ENCODE measurements around the gene TEX261. TPM values are rescaled to one million over a fixed set of nuclear protein-coding genes. Genes with fewer than 3 reads are reported as not detected.
"Not testable (repeated sequence)": the region's sequence is repeated elsewhere in the genome, so short reads cannot be mapped to it uniquely, and the experiment has no call there.

Gene TEX261
- total RNA-seq, 1 donor from 2014 or later: 36.7 TPM

GRCh38 chr2:70999931-71000330, 5.3 kb upstream of the TEX261 start:
- ATAC-seq: not testable (repeated sequence)

GRCh38 chr2:70999362-70999761, 4.7 kb upstream of the TEX261 start:
- no peak for ATAC-seq

- ATAC-seq: not testable (repeated sequence)
Observed at GRCh38 chr2:70998885-70999284, 4.2 kb upstream of the TEX261 start.

GRCh38 chr2:70995426-70995729, 705 bp upstream of the TEX261 start:
- ATAC-seq: peak; percentile 51

GRCh38 chr2:70994009-70994698, 519 bp downstream of the TEX261 start:
- peak; percentile 42 for ATAC-seq

GRCh38 chr2:70992945-70993853, 1.5 kb downstream of the TEX261 start:
- no peak for ATAC-seq

GRCh38 chr2:70991742-70992141, 2.9 kb downstream of the TEX261 start:
- ATAC-seq: no peak

- ATAC-seq: no peak
Observed at GRCh38 chr2:70991142-70991541, 3.5 kb downstream of the TEX261 start.

GRCh38 chr2:70990216-70990615, 4.5 kb downstream of the TEX261 start:
- no peak for ATAC-seq

GRCh38 chr2:70988726-70989648, 5.7 kb downstream of the TEX261 start:
- no peak for ATAC-seq

- ATAC-seq: no peak
Observed at GRCh38 chr2:70988151-70988550, 6.5 kb downstream of the TEX261 start.

- ATAC-seq: no peak
Observed at GRCh38 chr2:70987386-70987785, 7.3 kb downstream of the TEX261 start.

- ATAC-seq: no peak
Observed at GRCh38 chr2:70986499-70987189, 8.0 kb downstream of the TEX261 start.

GRCh38 chr2:70985956-70986355, 8.7 kb downstream of the TEX261 start:
- ATAC-seq: no peak

- ATAC-seq: no peak
Observed at GRCh38 chr2:70985283-70985688, 9.4 kb downstream of the TEX261 start.

GRCh38 chr2:70984576-70985282, 9.9 kb downstream of the TEX261 start:
- ATAC-seq: peak; percentile 79

GRCh38 chr2:70984228-70984575, 10.5 kb downstream of the TEX261 start:
- ATAC-seq: no peak

- no peak for ATAC-seq
Observed at GRCh38 chr2:70983506-70984227, 11.0 kb downstream of the TEX261 start.

- no peak for ATAC-seq
Observed at GRCh38 chr2:70982971-70983370, 11.7 kb downstream of the TEX261 start.

GRCh38 chr2:70981866-70982810, 12.5 kb downstream of the TEX261 start:
- ATAC-seq: no peak
